Activated naive CD8-positive, alpha-beta T cell (primary cell): Measurements from ENCODE around the gene ALDOA.

Experiments used
- H3K27ac Mint-ChIP-seq: one replicate; pipeline ENCODE4 v1.8.0; 2021; ENCODE audit warnings: mixed read lengths
- H3K27me3 Mint-ChIP-seq: one replicate; pipeline ENCODE4 v1.8.0; 2021; ENCODE audit warnings: mixed read lengths
- H3K36me3 Mint-ChIP-seq: one replicate; pipeline ENCODE4 v1.8.0; 2021; ENCODE audit warnings: mixed read lengths
- H3K4me1 Mint-ChIP-seq: one replicate; pipeline ENCODE4 v1.8.0; 2021; ENCODE audit warnings: low read depth, mixed read lengths
- H3K4me3 Mint-ChIP-seq: one replicate; pipeline ENCODE4 v1.8.0; 2021; ENCODE audit warnings: mild to moderate bottlenecking, mixed read lengths
- H3K9me3 Mint-ChIP-seq: one replicate; pipeline ENCODE4 v1.8.0; 2021; ENCODE audit warnings: low read depth, mixed read lengths

Gene ALDOA

DNA sequence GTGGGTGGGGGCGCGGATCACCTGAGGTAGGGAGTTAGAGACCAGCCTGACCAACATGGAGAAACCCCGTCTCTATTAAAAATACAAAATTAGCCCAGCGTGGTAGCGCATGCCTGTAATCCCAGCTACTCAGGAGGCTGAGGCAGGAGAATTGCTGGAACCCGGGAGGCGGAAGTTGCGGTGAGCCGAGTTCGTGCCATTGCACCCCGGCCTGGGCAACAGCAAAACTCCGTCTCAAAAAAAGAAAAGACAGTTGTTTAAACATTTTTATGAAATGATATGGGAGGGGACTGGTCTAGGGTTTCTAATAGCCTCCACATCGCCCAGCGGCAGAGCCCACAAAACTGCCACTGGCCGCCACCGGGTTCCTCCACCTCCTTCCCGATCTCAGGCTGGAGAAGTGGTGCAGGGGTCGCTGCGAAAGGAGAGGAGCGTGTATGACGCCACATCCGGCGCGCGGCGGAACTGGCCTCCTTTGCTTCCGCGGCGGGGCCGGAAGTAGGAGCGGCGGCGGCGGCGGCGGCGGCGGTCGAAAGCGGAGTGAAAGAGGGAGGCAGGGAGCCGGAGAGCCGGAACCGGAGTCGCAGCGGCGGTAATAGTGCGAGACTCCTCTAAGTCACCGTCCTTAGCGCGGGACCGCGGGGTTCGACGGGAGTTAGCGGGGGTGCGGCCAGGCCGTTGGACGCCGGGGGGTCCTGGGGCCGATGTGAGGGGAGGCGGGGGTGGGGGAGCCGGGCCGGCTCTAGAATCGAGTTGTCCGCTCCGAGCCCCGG lies 10.1 kb downstream of the ALDOA start, which contains the start of gene PPP4C:
PPP4C (plus strand) TSS at position 492 of the 773 bp plus-strand sequence. CDS start 384 bp downstream, outside the sequence.
- Mint-ChIP-seq H3K36me3 (peaks cover 5% of the 10 kb centered on the region), H3K27me3 (no peaks in the 10 kb centered on the region), H3K4me3 (peak within 1 kb of the TSS; percentile 95), H3K4me1 (peaks cover 42% of the 10 kb centered on the region), H3K9me3 (no peaks in the 10 kb centered on the region), H3K27ac (peak within 1 kb of the TSS; percentile 91)

DNA sequence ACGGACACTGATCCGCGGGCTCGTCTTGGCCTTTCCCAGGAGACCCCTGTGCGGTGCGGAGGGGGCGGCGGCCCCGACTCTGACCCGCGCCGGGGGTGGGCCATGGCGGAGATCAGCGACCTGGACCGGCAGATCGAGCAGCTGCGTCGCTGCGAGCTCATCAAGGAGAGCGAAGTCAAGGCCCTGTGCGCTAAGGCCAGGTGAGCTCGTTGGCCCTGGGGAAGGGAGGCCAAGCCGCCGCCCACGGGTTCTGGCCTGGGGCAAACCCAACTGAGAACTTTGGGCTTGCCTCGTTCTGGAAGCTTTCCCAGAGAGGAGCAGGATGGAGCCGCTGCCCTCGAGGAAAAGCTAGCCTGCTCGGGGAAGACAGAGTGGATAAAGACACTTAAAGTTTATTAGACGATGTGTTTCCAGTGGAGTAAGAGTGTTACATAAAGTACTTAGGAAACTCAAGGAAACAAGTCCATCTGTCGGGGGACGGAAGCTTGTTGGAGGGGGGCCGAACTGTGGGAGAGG lies 10.8 kb downstream of the ALDOA start:
- peaks cover 42% of the 10 kb centered on the region for H3K4me1 Mint-ChIP-seq
- peak overlapping the region; percentile 90 for H3K27ac Mint-ChIP-seq
- H3K9me3 Mint-ChIP-seq, result no peaks in the 10 kb centered on the region
- no peaks in the 10 kb centered on the region for H3K27me3 Mint-ChIP-seq
- H3K36me3 Mint-ChIP-seq, result peaks cover 5% of the 10 kb centered on the region
- peak overlapping the region; percentile 95 for H3K4me3 Mint-ChIP-seq

DNA sequence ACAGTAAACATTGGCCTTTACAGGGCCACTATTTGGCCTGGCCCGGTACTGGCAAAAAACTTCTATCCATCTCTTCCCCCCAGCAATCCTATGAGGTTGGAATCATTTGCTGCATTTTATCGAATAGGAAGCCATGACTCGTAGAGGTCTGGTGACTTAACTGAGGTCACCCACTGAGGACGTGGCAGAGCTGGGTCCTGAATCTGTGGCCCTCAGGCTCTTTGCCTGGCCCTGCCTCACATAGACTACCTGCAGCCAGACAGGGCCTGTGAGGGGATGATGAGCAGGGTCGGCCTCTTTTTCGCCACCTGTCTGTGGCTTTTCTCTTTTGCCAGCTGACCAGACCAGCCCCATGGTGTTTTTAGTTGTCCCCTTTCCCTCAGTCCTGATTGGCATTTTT lies 12.1 kb downstream of the ALDOA start:
- Mint-ChIP-seq H3K27me3 (no peaks in the 10 kb centered on the region), H3K4me3 (peak overlapping the region; percentile 95), H3K36me3 (peaks cover 4% of the 10 kb centered on the region), H3K4me1 (peaks cover 40% of the 10 kb centered on the region), H3K9me3 (no peaks in the 10 kb centered on the region), H3K27ac (peak overlapping the region; percentile 90)

DNA sequence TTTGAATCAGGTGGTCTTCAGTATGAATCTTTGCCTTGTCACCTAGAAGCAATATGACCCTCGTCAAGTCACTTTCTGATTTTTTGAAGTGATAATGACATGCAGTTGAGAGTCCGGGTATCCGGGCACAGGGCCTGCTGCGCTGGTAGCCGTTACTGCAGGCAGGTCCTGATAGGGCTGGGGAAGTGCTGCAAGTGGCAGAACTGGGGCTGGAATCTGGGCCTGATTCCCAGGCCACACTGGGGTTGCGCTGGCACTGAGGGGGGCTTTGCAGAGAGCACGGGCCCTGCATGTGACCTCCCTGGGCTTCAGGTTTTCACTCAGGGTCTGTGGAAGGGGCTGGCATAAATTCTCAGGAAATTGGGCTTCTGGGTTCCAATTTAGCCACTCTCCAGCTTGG lies 13.2 kb downstream of the ALDOA start:
- Mint-ChIP-seq H3K36me3 (peaks cover 7% of the 10 kb centered on the region), H3K27ac (peak overlapping the region; percentile 72)

DNA sequence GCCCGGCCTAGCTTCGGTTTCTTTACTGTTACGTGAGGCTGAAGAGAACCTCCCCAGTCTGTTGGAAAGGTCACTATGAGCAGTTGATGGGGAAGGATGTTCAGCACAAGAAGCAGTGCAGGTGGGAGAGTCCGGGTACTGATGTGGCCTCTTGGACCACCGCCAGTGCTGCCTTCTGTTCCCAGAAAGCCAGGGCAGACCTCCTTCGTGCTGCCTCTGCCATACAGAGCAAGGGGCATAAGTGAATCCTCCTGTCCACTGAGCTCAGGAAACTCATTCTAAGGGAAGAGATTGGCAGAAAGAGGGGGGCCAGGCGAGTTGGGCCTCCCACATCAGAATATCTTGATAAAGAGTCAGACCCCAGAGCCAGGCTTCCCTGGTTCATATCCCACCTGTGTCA lies 13.9 kb downstream of the ALDOA start:
- Mint-ChIP-seq H3K27ac (peak overlapping the region; percentile 22), H3K4me3 (no peak overlapping the region), H3K4me1 (peaks cover 44% of the 10 kb centered on the region), H3K27me3 (no peaks in the 10 kb centered on the region), H3K36me3 (peaks cover 7% of the 10 kb centered on the region), H3K9me3 (no peaks in the 10 kb centered on the region)

More for the DNA sequence above, 13.2 kb downstream of the ALDOA start:
- Mint-ChIP-seq H3K4me1 (peaks cover 44% of the 10 kb centered on the region), H3K27me3 (no peaks in the 10 kb centered on the region), H3K9me3 (no peaks in the 10 kb centered on the region), H3K4me3 (no peak overlapping the region)

DNA sequence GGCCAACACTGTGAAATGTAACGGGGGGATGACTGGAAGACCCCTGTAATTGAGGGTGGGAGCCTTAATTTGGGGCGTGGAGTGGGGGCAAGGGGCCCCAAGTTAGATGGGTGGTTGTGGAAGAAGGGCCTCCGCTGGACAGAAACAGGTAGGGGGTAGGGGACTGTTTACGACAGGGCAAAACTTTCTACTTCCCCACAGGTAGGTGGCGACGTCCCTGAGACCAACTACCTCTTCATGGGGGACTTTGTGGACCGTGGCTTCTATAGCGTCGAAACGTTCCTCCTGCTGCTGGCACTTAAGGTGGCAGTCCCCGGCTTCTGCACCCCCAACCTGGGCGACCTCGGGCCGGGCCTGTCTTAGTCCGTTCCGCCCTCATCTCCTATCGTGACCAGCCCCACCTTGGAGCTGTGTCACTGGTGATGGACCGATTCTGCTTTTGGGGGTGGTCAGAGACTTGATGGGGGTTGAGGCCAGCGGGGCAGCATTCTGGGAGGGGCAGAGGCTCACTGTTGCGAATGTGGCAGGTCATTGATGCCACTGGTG lies 17.1 kb downstream of the ALDOA start:
- no peak overlapping the region for H3K27ac Mint-ChIP-seq
- H3K27me3 Mint-ChIP-seq, result no peaks in the 10 kb centered on the region
- H3K9me3 Mint-ChIP-seq, result no peaks in the 10 kb centered on the region
- no peak overlapping the region for H3K4me3 Mint-ChIP-seq
- H3K4me1 Mint-ChIP-seq, result peaks cover 23% of the 10 kb centered on the region
- H3K36me3 Mint-ChIP-seq, result peaks cover 4% of the 10 kb centered on the region

DNA sequence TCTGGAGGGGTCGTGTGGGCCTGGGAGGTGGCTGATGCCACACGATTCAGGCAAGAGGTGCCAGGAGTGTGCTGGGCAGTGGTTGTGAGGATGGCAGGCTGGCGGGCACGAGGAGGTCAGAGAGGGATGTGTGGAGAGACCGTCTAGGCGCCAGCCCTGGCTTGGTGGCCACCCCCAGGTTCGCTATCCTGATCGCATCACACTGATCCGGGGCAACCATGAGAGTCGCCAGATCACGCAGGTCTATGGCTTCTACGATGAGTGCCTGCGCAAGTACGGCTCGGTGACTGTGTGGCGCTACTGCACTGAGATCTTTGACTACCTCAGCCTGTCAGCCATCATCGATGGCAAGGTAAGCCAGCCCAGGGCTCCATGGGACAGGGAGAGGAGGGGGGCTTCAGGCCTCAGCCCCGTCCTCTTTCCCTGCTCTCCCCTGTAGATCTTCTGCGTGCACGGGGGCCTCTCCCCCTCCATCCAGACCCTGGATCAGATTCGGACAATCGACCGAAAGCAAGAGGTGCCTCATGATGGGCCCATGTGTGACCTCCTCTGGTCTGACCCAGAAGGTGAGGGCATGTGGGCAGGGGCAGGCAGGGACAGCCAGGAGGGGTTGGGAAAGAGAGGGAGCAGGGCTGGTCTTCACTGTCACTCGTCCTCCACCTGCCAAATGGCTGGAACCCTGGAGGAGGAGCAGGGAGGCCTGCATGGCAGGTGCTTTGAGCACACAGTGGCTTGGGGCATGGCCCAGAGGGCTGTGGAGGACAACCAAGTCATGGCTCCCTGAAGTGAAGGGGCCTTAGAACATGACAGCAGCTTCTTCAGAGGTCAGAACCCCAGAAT lies 17.9 kb downstream of the ALDOA start:
- peaks cover 17% of the 10 kb centered on the region for H3K4me1 Mint-ChIP-seq
- H3K9me3 Mint-ChIP-seq, result no peaks in the 10 kb centered on the region
- no peak overlapping the region for H3K4me3 Mint-ChIP-seq
- no peaks in the 10 kb centered on the region for H3K27me3 Mint-ChIP-seq
- H3K36me3 Mint-ChIP-seq, result peaks cover 4% of the 10 kb centered on the region
- no peak overlapping the region for H3K27ac Mint-ChIP-seq

DNA sequence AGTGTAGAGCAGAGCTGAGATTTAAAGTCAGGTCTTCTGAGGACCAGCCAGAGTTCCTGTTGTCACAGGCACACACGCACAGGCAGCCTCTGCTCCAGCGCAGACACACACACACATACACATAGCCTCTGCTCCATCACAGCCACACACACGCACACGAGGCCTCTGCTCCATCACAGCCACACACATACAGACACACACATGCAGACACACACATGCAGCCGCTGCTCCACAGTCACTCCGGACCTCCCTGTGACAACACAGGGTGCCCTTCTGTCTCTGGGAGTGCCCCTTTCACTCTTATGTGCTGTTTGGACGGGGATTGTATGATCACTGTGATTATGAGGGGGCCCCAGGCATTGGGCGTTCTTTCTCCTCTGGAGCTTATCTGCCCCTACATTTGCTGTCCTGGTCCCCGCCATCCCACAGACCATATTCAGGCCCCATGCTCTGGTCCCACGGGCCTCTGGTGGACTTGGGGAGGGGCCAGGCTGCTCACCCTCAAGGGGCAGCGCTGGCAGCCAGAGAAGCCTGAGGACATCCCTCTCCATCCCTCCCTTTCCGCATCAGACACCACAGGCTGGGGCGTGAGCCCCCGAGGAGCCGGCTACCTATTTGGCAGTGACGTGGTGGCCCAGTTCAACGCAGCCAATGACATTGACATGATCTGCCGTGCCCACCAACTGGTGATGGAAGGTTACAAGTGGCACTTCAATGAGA lies 18.7 kb downstream of the ALDOA start:
- peaks cover 4% of the 10 kb centered on the region for H3K36me3 Mint-ChIP-seq
- no peaks in the 10 kb centered on the region for H3K27me3 Mint-ChIP-seq
- no peak overlapping the region for H3K4me3 Mint-ChIP-seq
- no peaks in the 10 kb centered on the region for H3K9me3 Mint-ChIP-seq
- no peak overlapping the region for H3K27ac Mint-ChIP-seq
- H3K4me1 Mint-ChIP-seq, result peaks cover 15% of the 10 kb centered on the region

DNA sequence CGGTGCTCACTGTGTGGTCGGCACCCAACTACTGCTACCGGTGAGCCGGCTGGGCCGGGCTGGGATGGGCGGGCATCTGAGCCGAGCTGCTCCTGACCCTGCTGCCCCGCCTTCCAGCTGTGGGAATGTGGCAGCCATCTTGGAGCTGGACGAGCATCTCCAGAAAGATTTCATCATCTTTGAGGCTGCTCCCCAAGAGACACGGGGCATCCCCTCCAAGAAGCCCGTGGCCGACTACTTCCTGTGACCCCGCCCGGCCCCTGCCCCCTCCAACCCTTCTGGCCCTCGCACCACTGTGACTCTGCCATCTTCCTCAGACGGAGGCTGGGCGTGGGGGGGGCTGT lies 19.2 kb downstream of the ALDOA start:
- no peak overlapping the region for H3K4me3 Mint-ChIP-seq
- H3K36me3 Mint-ChIP-seq, result peaks cover 4% of the 10 kb centered on the region
- no peak overlapping the region for H3K27ac Mint-ChIP-seq
- H3K4me1 Mint-ChIP-seq, result peaks cover 14% of the 10 kb centered on the region
- no peaks in the 10 kb centered on the region for H3K27me3 Mint-ChIP-seq
- no peaks in the 10 kb centered on the region for H3K9me3 Mint-ChIP-seq

DNA sequence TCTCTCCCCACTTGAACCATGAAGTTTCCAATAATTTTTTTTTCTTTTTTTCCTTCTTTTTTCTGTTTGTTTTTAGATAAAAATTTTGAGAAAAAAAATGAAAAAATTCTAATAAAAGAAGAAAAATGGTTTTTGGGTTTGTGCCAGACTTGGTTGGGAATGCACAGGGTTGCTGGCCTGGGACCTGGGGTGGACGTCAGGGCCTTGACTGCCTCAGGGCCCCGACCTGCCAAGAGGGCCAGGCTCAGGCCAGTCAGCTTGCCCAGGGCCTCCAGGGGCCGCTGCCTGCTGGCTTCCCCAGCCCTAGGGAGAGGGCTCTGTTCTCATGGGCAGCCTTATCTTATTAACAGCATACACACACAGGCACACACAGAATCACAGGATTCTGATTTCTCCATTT lies 19.7 kb downstream of the ALDOA start:
- Mint-ChIP-seq H3K27ac (no peak overlapping the region), H3K4me1 (peaks cover 17% of the 10 kb centered on the region), H3K27me3 (no peaks in the 10 kb centered on the region), H3K9me3 (no peaks in the 10 kb centered on the region), H3K4me3 (no peak overlapping the region), H3K36me3 (peaks cover 4% of the 10 kb centered on the region)

DNA sequence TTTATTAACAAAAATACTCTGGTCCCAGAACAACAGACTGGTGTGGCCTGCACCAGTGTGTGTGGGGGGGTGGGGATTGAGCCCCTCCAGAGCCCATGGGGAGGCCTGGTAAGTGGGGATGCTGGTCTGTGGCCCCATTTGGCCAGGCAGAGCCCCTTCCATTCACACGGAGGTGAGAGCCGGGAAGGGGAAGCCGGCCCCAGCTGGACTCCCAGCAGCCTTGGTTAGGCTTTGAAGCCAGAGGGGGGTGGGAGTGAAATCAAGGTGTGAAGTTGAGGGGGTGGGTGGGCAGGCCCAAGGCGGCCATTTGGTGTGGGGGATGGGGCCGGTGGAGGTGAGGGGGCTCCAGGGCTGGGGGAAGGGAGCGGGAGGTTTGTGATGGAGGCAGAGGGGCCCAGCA lies 20.3 kb downstream of the ALDOA start:
- H3K36me3 Mint-ChIP-seq, result peaks cover 4% of the 10 kb centered on the region
- H3K27me3 Mint-ChIP-seq, result no peaks in the 10 kb centered on the region
- H3K9me3 Mint-ChIP-seq, result no peaks in the 10 kb centered on the region
- H3K4me1 Mint-ChIP-seq, result peaks cover 20% of the 10 kb centered on the region
- H3K27ac Mint-ChIP-seq, result no peak overlapping the region
- no peak overlapping the region for H3K4me3 Mint-ChIP-seq

DNA sequence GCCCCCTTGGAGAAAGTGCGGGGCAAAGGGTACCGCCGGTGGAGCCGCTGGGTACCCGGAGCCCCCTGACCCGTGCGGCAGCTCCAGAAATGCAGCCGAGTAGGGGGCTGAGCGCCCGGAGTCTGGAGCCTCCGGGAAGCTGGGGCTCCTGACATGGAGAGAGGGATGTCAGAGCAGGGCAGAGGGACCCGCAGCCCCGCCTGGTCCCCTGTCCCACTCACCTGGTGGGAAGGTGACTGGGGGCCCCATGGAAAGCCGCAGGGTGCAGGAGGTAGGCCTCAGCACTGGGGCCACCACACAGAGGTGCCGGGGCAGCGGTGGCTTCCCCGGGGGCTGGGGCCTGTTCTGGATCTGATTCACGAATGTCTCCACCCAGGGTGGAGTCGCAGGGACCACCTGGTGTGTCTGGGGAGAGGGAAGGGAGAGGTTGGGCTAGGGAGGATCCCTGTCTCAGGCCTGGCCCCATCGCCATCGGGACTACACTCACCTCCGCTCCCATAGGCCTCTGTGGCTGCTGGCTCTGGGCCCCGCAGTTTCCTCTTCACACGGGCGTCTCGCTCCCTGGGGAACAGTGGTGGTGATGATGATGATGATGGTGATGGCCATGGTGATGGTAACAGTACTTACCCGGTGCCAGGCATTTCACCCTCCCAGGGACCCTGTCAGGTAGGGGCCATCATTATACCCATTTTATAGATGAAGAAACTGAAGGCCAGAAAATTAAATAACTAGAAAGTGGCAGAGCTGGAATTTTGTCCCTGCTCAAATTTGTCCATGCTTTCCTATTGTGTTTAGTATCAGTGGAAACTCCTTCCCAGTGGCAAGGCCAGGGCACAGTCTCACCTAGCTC lies 21.0 kb downstream of the ALDOA start:
- Mint-ChIP-seq H3K36me3 (peaks cover 4% of the 10 kb centered on the region), H3K27ac (no peak overlapping the region), H3K9me3 (no peaks in the 10 kb centered on the region), H3K4me3 (no peak overlapping the region), H3K27me3 (no peaks in the 10 kb centered on the region), H3K4me1 (peaks cover 20% of the 10 kb centered on the region)

DNA sequence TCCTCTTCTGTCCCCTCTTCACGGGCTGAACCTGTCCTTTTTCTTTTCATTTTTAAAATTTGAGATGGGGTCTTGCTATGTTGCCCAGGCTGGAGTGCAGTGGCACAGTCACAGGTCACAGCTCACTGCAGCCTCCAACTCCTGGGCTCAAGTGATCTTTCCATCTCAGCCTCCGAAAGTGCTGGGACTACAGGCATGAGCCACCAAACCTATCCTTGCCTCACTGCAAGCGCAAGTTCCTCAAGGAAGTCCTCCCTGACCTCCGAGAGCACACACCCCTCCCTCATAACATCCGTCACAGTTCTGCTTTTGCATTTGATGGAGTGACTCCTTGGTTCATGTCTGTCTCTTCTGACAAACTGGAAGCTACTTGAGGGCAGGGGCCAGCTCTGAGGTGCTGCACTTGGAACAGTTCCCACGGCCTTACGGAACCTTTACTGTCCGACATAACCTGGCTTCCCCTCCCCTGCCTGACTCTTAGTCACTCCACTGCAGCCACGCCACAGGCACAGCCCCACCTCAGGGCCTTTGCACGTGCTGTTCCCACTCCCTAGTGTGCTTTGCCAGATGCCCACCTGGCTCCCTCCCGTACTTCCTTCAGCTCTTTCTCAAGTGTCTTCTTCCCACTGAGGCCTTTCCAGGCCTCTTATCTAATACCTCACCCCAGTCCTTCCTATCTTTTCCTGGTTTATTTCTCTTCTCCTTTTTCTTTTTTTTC lies 21.8 kb downstream of the ALDOA start:
- Mint-ChIP-seq H3K36me3 (peaks cover 3% of the 10 kb centered on the region), H3K4me1 (peaks cover 24% of the 10 kb centered on the region), H3K9me3 (no peaks in the 10 kb centered on the region), H3K27ac (no peak overlapping the region), H3K27me3 (no peaks in the 10 kb centered on the region), H3K4me3 (no peak overlapping the region)
